SK-N-SH (cell line): ENCODE results near the gene IRF2BP2.

Experiments
- FOXM1 ChIP-seq: IDR thresholded peaks from 2 replicates; pipeline ENCODE4 v1.4.0; 2012; ENCODE audit warnings: low read depth, mild to moderate bottlenecking
- TF ChIP-seq, protein P1 (sequence below): fragments of 200-600 bp; sonication (generic); IDR thresholded peaks from 2 replicates; pipeline ENCODE4 v1.6.1; 2017; ENCODE audit warnings: antibody characterized with exemption, mild to moderate bottlenecking, moderate library complexity
- TF ChIP-seq, protein P2 (sequence below): IDR thresholded peaks from 2 replicates; pipeline ENCODE4 v1.4.0; 2012; ENCODE audit warnings: low read depth, borderline replicate concordance

DNA sequence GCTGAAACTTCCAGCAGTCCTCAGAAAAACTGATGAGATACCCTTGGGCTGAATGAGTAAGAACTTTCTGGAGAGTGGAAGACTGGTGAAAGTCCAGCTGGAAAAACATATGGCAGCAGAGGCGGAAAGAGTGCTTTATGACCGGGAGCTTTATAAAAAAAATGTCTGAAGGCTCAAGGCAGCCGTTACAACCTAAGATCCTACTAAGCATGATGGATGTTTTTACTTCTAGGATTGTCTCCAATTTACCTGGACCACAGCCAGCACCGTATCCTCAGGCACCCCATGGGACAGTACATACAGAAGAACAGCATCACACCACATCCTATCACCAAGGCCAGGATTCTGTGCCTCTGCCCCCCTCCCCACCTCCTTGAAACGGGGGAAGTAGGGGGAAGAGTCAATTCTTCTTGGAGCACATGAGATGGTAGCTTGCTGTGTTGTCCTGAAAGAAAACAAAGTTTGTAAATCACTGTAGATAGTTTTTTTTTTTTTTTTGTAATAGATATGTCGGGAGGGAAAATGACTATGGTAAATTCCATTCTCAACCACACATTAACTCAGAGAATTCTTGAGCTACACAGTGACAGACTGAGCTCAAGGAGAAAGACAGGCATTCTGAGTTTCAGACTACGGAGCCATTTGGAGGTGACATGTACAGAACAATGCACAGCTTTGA, 11.8 kb upstream of the IRF2BP2 start:
- TF ChIP-seq, protein P1, sequence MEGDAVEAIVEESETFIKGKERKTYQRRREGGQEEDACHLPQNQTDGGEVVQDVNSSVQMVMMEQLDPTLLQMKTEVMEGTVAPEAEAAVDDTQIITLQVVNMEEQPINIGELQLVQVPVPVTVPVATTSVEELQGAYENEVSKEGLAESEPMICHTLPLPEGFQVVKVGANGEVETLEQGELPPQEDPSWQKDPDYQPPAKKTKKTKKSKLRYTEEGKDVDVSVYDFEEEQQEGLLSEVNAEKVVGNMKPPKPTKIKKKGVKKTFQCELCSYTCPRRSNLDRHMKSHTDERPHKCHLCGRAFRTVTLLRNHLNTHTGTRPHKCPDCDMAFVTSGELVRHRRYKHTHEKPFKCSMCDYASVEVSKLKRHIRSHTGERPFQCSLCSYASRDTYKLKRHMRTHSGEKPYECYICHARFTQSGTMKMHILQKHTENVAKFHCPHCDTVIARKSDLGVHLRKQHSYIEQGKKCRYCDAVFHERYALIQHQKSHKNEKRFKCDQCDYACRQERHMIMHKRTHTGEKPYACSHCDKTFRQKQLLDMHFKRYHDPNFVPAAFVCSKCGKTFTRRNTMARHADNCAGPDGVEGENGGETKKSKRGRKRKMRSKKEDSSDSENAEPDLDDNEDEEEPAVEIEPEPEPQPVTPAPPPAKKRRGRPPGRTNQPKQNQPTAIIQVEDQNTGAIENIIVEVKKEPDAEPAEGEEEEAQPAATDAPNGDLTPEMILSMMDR = no peak
- TF ChIP-seq FOXM1 = no peak
- TF ChIP-seq, protein P2, sequence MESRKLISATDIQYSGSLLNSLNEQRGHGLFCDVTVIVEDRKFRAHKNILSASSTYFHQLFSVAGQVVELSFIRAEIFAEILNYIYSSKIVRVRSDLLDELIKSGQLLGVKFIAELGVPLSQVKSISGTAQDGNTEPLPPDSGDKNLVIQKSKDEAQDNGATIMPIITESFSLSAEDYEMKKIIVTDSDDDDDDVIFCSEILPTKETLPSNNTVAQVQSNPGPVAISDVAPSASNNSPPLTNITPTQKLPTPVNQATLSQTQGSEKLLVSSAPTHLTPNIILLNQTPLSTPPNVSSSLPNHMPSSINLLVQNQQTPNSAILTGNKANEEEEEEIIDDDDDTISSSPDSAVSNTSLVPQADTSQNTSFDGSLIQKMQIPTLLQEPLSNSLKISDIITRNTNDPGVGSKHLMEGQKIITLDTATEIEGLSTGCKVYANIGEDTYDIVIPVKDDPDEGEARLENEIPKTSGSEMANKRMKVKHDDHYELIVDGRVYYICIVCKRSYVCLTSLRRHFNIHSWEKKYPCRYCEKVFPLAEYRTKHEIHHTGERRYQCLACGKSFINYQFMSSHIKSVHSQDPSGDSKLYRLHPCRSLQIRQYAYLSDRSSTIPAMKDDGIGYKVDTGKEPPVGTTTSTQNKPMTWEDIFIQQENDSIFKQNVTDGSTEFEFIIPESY = no peak
